Aorta (tissue), 5 donors: ENCODE data around the gene TOM1L1. TPM values are rescaled to one million over a fixed set of nuclear protein-coding genes. Genes with fewer than 3 reads are reported as not detected.

Experiments used
- ATAC-seq: fragments of 200-7000 bp; cut with Tn5 transposase; one replicate; pipeline ENCODE4 v1.9.1; 2022; ENCODE audit warnings: moderate library complexity; ENCODE audit not compliant: low FRiP score
- DNase-seq, 2 donors: peaks; one replicate each; pipeline ENCODE4 v3.0.0-alpha.2; 2020
- H3K27ac ChIP-seq, 2 donors: one replicate each; pipeline ENCODE4 v1.5.1; 2013; ENCODE audit warnings: low read length in 2 of 2, mild to moderate bottlenecking in 2 of 2, moderate library complexity in 2 of 2, control low read depth in 1 of 2, inconsistent platforms in 1 of 2, low read depth in 1 of 2
- H3K27me3 ChIP-seq, 2 donors: one replicate each; pipeline ENCODE4 v1.6.1; 2013; ENCODE audit warnings: control low read depth in 1 of 2, low read length in 1 of 2, mild to moderate bottlenecking in 1 of 2, moderate library complexity in 1 of 2; ENCODE audit not compliant: insufficient read depth in 2 of 2, control insufficient read depth in 1 of 2
- H3K36me3 ChIP-seq, 2 donors: one replicate each; pipeline ENCODE4 v1.6.1; 2013; ENCODE audit warnings: control low read depth in 1 of 2, low read length in 1 of 2, mild to moderate bottlenecking in 1 of 2; ENCODE audit not compliant: insufficient read depth in 2 of 2, control insufficient read depth in 1 of 2
- H3K4me1 ChIP-seq, 2 donors: one replicate each; pipeline ENCODE4 v1.6.1; 2013; ENCODE audit warnings: low read length in 2 of 2, control low read depth in 1 of 2, mild to moderate bottlenecking in 1 of 2, moderate library complexity in 1 of 2; ENCODE audit not compliant: insufficient read depth in 2 of 2, control insufficient read depth in 1 of 2
- H3K4me3 ChIP-seq, 2 donors: one replicate each; pipeline ENCODE4 v1.5.1; 2013; ENCODE audit warnings: low read length in 2 of 2, control low read depth in 1 of 2, mild to moderate bottlenecking in 1 of 2
- H3K9me3 ChIP-seq: one replicate; pipeline ENCODE4 v1.6.1; 2013; ENCODE audit warnings: mild to moderate bottlenecking, low read length; ENCODE audit not compliant: control insufficient read depth
- WGBS, 2 donors: extraction: QIAGEN DNeasy Blood & Tissue Kit; methylation state at CpG; one replicate each; pipeline ENCODE4 v1.1.7; 2013; 5-methylcytosine and 5-hydroxymethylcytosine counted together
- intact Hi-C, 2 donors: fragments of 100-400 bp; cut with DNase I; formaldehyde crosslinking; loops; one replicate each; pipeline versions ENCODE4 v1.14.2 to v1.15.0; 2022
- polyA plus RNA-seq, 2 donors: library from polyadenylated mRNA; stranded (reverse); fragments of 200-250 nt; gene quantifications; one replicate each; pipeline ENCODE4 v1.2.3, GENCODE V29; 2013
- total RNA-seq, 2 donors: library from RNA; stranded (reverse); fragmentation: NEBNext Ultra II Directional; extraction: Animal tissue kit (Norgen Biotek cat#: 25700); gene quantifications; one replicate each; pipeline ENCODE4 v1.2.1, GENCODE V29; 2021
- donor health status: healthy with polysubstance abuse.
- donor health status: Bipolar disorder and iron deficiency.
- donor health status: DM: no; HTN: no; CAD: no.
- donor health status: DM: no; HTN: no; CAD: no.
- donor health status: DM: yes; HTN: yes; CAD: no.

Gene TOM1L1
- total and polyA plus RNA-seq, 4 donors, result 23.2 to 47.5 (median 35.1) TPM

DNA sequence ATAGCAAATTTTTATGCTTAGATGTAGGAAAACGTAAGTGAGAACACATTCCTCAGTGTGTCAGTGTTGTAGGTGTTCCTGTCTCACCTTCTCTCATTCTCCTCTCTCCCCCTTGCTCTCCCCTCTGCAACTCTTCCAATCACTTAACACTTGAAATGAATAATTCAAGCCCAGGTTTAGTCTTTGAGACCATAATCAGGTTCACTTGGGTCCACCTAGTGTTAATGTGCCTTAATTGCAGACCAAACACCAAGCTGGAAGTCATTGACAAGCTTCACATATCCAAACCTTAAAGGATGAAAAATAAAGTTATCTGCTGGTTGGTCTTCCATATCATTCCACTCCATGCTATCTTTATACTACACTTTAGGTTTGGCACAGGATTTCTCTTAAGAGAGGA lies 104.9 kb downstream of the TOM1L1 start:
- Histone ChIP-seq H3K4me1 (no peaks in the 10 kb centered on the region), H3K27ac (no peak overlapping the region), H3K36me3 (peaks cover 0 to 2% of the 10 kb centered on the region in 2 donors), H3K27me3 (no peaks in the 10 kb centered on the region), H3K9me3 (no peaks in the 10 kb centered on the region), H3K4me3 (no peak overlapping the region)
- DNase-seq (no peak), ATAC-seq (no peak)
- 95 to 99% methylated on average over 1 of the region's 1 CpG for WGBS, 2 donors
- intact Hi-C loops, result loop anchor here in 1 of 2 donors (10.0 kb wide), 1 partner anchor 59 kb away; no protein-coding TSS in a partner anchor

Other genes with a start within 250 kb of the TOM1L1 start
- 10 to 100 TPM; 37.0 to 47.4 TPM for gene COX11, start 67.8 kb downstream of the TOM1L1 start, total RNA-seq
- gene COX11, start 67.8 kb downstream of the TOM1L1 start, polyA plus RNA-seq, result 10 to 100 TPM; 40.8 to 62.6 TPM
- 10 to 100 TPM; 20.4 to 21.5 TPM for gene STXBP4, start 67.9 kb downstream of the TOM1L1 start, total RNA-seq
- gene STXBP4, start 67.9 kb downstream of the TOM1L1 start, polyA plus RNA-seq, result 1 to 10 TPM in 1 of 2 donors, under 1 TPM in 1; 0.75 to 4.0 TPM